KMS-11 (cell line): Measurements from ENCODE around the gene FITM1.

Experiments
- H2AFZ ChIP-seq: fragments of 200-600 bp; sonication (generic); 2 replicates; pipeline ENCODE4 v1.6.1; 2016; ENCODE audit warnings: antibody characterized with exemption, mixed run types, low read depth
- H3K27ac ChIP-seq: fragments of 200-600 bp; sonication (generic); 2 replicates; pipeline ENCODE4 v1.6.1; 2016; ENCODE audit warnings: mild to moderate bottlenecking, mixed run types
- H3K27me3 ChIP-seq: fragments of 200-600 bp; sonication (generic); 2 replicates; pipeline ENCODE4 v1.6.1; 2017; ENCODE audit warnings: mild to moderate bottlenecking, low read depth, mixed run types, moderate library complexity; ENCODE audit not compliant: insufficient read depth
- H3K36me3 ChIP-seq: fragments of 200-600 bp; sonication (generic); 2 replicates; pipeline ENCODE4 v1.6.1; 2017; ENCODE audit warnings: mild to moderate bottlenecking, mixed run types; ENCODE audit not compliant: insufficient read depth
- H3K4me1 ChIP-seq: fragments of 200-600 bp; sonication (generic); 2 replicates; pipeline ENCODE4 v1.6.1; 2016; ENCODE audit warnings: mild to moderate bottlenecking, low read depth, mixed run types; ENCODE audit not compliant: poor library complexity, severe bottlenecking
- H3K4me2 ChIP-seq: fragments of 200-600 bp; sonication (generic); 2 replicates; pipeline ENCODE4 v1.7.0; 2016; ENCODE audit warnings: mild to moderate bottlenecking, mixed run types
- H3K4me3 ChIP-seq: fragments of 200-600 bp; sonication (generic); IDR thresholded peaks from 2 replicates; pipeline ENCODE4 v1.6.1; 2017; ENCODE audit warnings: low read depth, low read length, mixed read lengths; ENCODE audit not compliant: insufficient read depth
- H3K79me2 ChIP-seq: fragments of 200-600 bp; sonication (generic); 2 replicates; pipeline ENCODE4 v1.6.1; 2016; ENCODE audit warnings: low read depth, mixed run types; ENCODE audit not compliant: insufficient read depth
- H3K9ac ChIP-seq: fragments of 200-600 bp; sonication (generic); 2 replicates; pipeline ENCODE4 v1.6.1; 2016; ENCODE audit warnings: mild to moderate bottlenecking, mixed run types
- H4K20me1 ChIP-seq: fragments of 200-600 bp; sonication (generic); 2 replicates; pipeline ENCODE4 v1.6.1; 2016; ENCODE audit warnings: mild to moderate bottlenecking, mixed run types; ENCODE audit not compliant: insufficient read depth
- CTCF ChIP-seq: fragments of 200-600 bp; sonication (generic); conservative IDR thresholded peaks from 2 replicates; pipeline ENCODE4 v1.6.1; 2017; ENCODE audit warnings: low read depth, mild to moderate bottlenecking, antibody characterized with exemption, low read length, moderate library complexity, mixed read lengths

The FITM1 gene

GRCh38 chr14:24132061-24132685 is 1.7 kb downstream of the FITM1 start:
- Histone ChIP-seq H3K27me3 (no peaks in the 10 kb centered on the region), H3K36me3 (no peaks in the 10 kb centered on the region), H3K4me1 (peaks cover 4% of the 10 kb centered on the region), H3K79me2 (no peaks in the 10 kb centered on the region), H3K27ac (no peak overlapping the region), H2AFZ (no peak overlapping the region), H3K4me2 (no peak overlapping the region), H3K9ac (no peak overlapping the region), H3K4me3 (no peak overlapping the region), H4K20me1 (no peaks in the 10 kb centered on the region)
- no peak for TF ChIP-seq CTCF

- Histone ChIP-seq H4K20me1 (no peaks in the 10 kb centered on the region), H3K4me2 (no peak overlapping the region), H3K27me3 (no peaks in the 10 kb centered on the region), H3K36me3 (no peaks in the 10 kb centered on the region), H3K79me2 (no peaks in the 10 kb centered on the region), H3K27ac (no peak overlapping the region), H3K4me3 (no peak overlapping the region), H2AFZ (no peak overlapping the region), H3K4me1 (peaks cover 6% of the 10 kb centered on the region), H3K9ac (no peak overlapping the region)
- no peak for TF ChIP-seq CTCF
Observed at GRCh38 chr14:24132976-24133375, 2.5 kb downstream of the FITM1 start.

- no peak overlapping the region for H3K27ac ChIP-seq
- no peaks in the 10 kb centered on the region for H4K20me1 ChIP-seq
- H3K79me2 ChIP-seq, result no peaks in the 10 kb centered on the region
- H3K4me1 ChIP-seq, result peaks cover 6% of the 10 kb centered on the region
- H3K9ac ChIP-seq, result no peak overlapping the region
- no peak overlapping the region for H3K4me2 ChIP-seq
- no peak for TF ChIP-seq CTCF
- no peaks in the 10 kb centered on the region for H3K36me3 ChIP-seq
- no peak overlapping the region for H2AFZ ChIP-seq
- no peaks in the 10 kb centered on the region for H3K27me3 ChIP-seq
- no peak overlapping the region for H3K4me3 ChIP-seq
Observed at GRCh38 chr14:24133735-24134134, 3.3 kb downstream of the FITM1 start.

- no peak for TF ChIP-seq CTCF
- Histone ChIP-seq H3K4me1 (peaks cover 15% of the 10 kb centered on the region), H2AFZ (peak overlapping the region; percentile 90; the same call in 1 of the 2 replicates), H3K27ac (no peak overlapping the region), H3K4me2 (peak overlapping the region; percentile 68; the same call in 1 of the 2 replicates), H3K79me2 (peaks cover 7% of the 10 kb centered on the region; the same call in 1 of the 2 replicates), H3K9ac (no peak overlapping the region), H3K27me3 (no peaks in the 10 kb centered on the region), H3K4me3 (no peak overlapping the region), H4K20me1 (no peaks in the 10 kb centered on the region), H3K36me3 (no peaks in the 10 kb centered on the region)
Observed at GRCh38 chr14:24135584-24135833, 5.0 kb downstream of the FITM1 start.
